Measurements from ENCODE around the gene MLST8. TPM values are rescaled to one million over a fixed set of nuclear protein-coding genes. Genes with fewer than 3 reads are reported as not detected.

The MLST8 gene
- total and polyA plus RNA-seq, 2 of the 8 experiments (the other 6 are each of a cell fraction or from before 2014, with no cell fraction given): 67.6 to 321 TPM

DNA sequence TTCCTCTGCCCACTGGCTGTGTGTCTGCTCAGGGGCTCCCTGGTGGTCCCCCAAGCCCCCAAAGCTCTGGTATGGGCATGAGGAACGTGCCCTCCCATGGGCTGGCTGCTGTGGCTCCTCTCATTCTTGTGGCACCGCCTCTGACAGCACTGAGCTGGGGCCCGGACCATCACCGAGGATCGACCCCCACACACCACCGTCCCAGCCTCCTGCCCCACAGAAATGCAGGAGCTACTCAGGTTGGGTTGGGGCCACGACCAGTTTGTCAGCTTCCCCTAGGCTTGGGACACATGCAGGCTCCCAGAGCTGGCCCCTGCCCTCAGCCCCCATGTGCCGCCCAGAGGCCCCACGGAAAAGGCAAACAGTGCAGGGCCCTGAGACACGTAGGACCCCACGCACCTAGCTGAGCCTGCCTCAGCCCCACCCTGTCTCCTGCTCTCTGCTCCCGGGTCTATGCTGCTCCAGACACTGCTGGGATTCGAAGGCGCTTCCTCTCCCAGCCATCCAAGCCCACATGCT is 5.6 kb upstream of the MLST8 start:
- no peak overlapping the region for H3K27ac ChIP-seq (ENCODE audit: low read depth, low read length)
- no peak overlapping the region for H3K4me2 ChIP-seq (ENCODE audit: insufficient read depth in 1 of 2, low read depth in 2 of 2, low read length in 2 of 2)
- ChIA-PET POLR2A (ENCODE audit: partially characterized antibody) (interaction anchor here (0.6 to 6.9 kb wide), 10 partner anchors 9 to 309 kb away, joined by 3 to 63 read pairs (median 4); partner anchors contain the start of genes BRICD5, ECI1 and TRAF7), CTCF (ENCODE audit: partially characterized antibody) (interaction anchor here (0.6 to 2.0 kb wide), 7 partner anchors 9 to 909 kb away, joined by 3 to 7 read pairs (median 3); partner anchors contain the start of genes ECI1 and PGP)
- no peak overlapping the region for H3K9ac ChIP-seq (replicated peaks in 1 of 4; ENCODE audit: extremely low read depth in 1 of 4, low read depth in 3 of 4, low read length in 3 of 4)
- no peak overlapping the region for H2BK5ac ChIP-seq (ENCODE audit: low read depth, low read length)
- no peak overlapping the region for H4K5ac ChIP-seq (ENCODE audit: insufficient read length, low read depth, low read length)
- H4K20me1 ChIP-seq (replicated peaks in 1 of 2; ENCODE audit: control insufficient read depth in 1 of 2, insufficient read depth in 2 of 2, low read length in 2 of 2): peaks cover under 1 to 4% of the 10 kb centered on the region in 2 experiments
- H3K27me3 ChIP-seq (replicated peaks in 1 of 4; ENCODE audit: control insufficient read depth in 3 of 4, extremely low read depth in 1 of 4, insufficient read depth in 3 of 4, low read length in 3 of 4): peaks cover 4 to 34% (median 24%) of the 10 kb centered on the region in 4 experiments
- no peak overlapping the region for H2AFZ ChIP-seq (ENCODE audit: low read length)
- H2BK20ac ChIP-seq (ENCODE audit: low read length): no peak overlapping the region
- H3K9me3 ChIP-seq (ENCODE audit: insufficient read depth in 2 of 2, low read depth in 1 of 2, low read length in 1 of 2): no peaks in the 10 kb centered on the region
- H3K4me1 ChIP-seq (replicated peaks in 1 of 4; ENCODE audit: control insufficient read depth in 3 of 4, insufficient read depth in 4 of 4, low read length in 3 of 4): peaks cover 0 to 12% (median 5%) of the 10 kb centered on the region in 4 experiments; a peak in 5 of 7 replicates
- H3K36me3 ChIP-seq (ENCODE audit: control insufficient read depth in 2 of 4, insufficient read depth in 4 of 4, low read length in 3 of 4): no peaks in the 10 kb centered on the region
- H2BK15ac ChIP-seq (ENCODE audit: low read length): no peak overlapping the region; the same call in 1 of the 2 replicates
- H3K4ac ChIP-seq (replicated peaks; ENCODE audit: insufficient read length, low read depth, low read length): no peak overlapping the region
- no peak overlapping the region for H3K56ac ChIP-seq (replicated peaks; ENCODE audit: insufficient read length, low read depth, low read length)
- FAIRE-seq: no peak
- peaks cover 11% of the 10 kb centered on the region; the same call in 1 of the 2 replicates for H3K23me2 ChIP-seq (ENCODE audit: low read depth, low read length)
- H2BK12ac ChIP-seq (ENCODE audit: low read depth, low read length): no peak overlapping the region
- H3K14ac ChIP-seq (ENCODE audit: insufficient read length): no peak overlapping the region
- no peak overlapping the region for H2BK120ac ChIP-seq (replicated peaks; ENCODE audit: low read depth, low read length)
- no peak overlapping the region for H3K4me3 ChIP-seq (ENCODE audit: extremely low read depth in 1 of 4, insufficient read depth in 2 of 4, low read depth in 3 of 4, low read length in 4 of 4)
- no peak overlapping the region for H3K18ac ChIP-seq (ENCODE audit: extremely low read depth, low read length)
- no peak for DNase-seq (ENCODE audit: low read depth in 1 of 2, low spot score in 2 of 2)
- no peak overlapping the region for H3K23ac ChIP-seq (ENCODE audit: insufficient read length)
- no peak overlapping the region for H4K91ac ChIP-seq (replicated peaks; ENCODE audit: insufficient read length, low read length)
- no peaks in the 10 kb centered on the region for H3K79me1 ChIP-seq (ENCODE audit: low read depth, low read length)
- no peak overlapping the region for H2AK5ac ChIP-seq (ENCODE audit: low read depth, low read length)
- no peak overlapping the region for H4K8ac ChIP-seq (ENCODE audit: extremely low read depth, insufficient read depth, low read length)
- WGBS, 2 experiments (ENCODE audit: extremely low coverage in 1 of 2, insufficient coverage in 1 of 2, insufficient read length in 1 of 2, insufficient replicate concordance in 2 of 2, low coverage in 1 of 2, low lambda C conversion rate in 2 of 2, missing lambda C conversion rate in 1 of 2): 86% methylated on average over 14 of the region's 14 CpGs; no CpG with 5 or more reads in 1 of the 2 experiments
- no peaks in the 10 kb centered on the region for H3K79me2 ChIP-seq (ENCODE audit: control insufficient read depth in 1 of 2, insufficient read depth in 2 of 2, low read length in 2 of 2)
- TF ChIP-seq RXRA (IDR thresholded peaks at IDR 0.05; ENCODE audit: insufficient read depth, low read depth, low read length) (no peak), RFX5 (IDR thresholded peaks at IDR 0.05; ENCODE audit: borderline replicate concordance, low read depth, low read length) (no peak), NANOG (IDR thresholded peaks at IDR 0.05; ENCODE audit: insufficient read depth, low read depth, low read length, poor library complexity, severe bottlenecking) (no peak), PHF8 (conservative IDR thresholded peaks at IDR 0.05; ENCODE audit: low read depth, low read length) (no peak)
- TF ChIP-seq, protein P1, sequence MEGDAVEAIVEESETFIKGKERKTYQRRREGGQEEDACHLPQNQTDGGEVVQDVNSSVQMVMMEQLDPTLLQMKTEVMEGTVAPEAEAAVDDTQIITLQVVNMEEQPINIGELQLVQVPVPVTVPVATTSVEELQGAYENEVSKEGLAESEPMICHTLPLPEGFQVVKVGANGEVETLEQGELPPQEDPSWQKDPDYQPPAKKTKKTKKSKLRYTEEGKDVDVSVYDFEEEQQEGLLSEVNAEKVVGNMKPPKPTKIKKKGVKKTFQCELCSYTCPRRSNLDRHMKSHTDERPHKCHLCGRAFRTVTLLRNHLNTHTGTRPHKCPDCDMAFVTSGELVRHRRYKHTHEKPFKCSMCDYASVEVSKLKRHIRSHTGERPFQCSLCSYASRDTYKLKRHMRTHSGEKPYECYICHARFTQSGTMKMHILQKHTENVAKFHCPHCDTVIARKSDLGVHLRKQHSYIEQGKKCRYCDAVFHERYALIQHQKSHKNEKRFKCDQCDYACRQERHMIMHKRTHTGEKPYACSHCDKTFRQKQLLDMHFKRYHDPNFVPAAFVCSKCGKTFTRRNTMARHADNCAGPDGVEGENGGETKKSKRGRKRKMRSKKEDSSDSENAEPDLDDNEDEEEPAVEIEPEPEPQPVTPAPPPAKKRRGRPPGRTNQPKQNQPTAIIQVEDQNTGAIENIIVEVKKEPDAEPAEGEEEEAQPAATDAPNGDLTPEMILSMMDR (IDR thresholded peaks at IDR 0.05; ENCODE audit: control extremely low read depth in 1 of 3, insufficient read depth in 1 of 3, low read depth in 1 of 3, low read length in 3 of 3): no peak

Measured in H1 (cell line).